ENCODE measurements around the gene MMP24OS. TPM values are rescaled to one million over a fixed set of nuclear protein-coding genes. Genes with fewer than 3 reads are reported as not detected.

The MMP24OS gene
- total and polyA plus RNA-seq, 4 donors: 5.2 to 16.0 (median 10.3) TPM

GRCh38 chr20:35297155-35297554, 19.2 kb upstream of the MMP24OS start (continued):
- TF ChIP-seq ATF3 (IDR thresholded peaks at IDR 0.05) (no peak), FOXA2 (IDR thresholded peaks at IDR 0.05) (no peak), ZBTB33 (IDR thresholded peaks at IDR 0.05) (no peak), MAX (IDR thresholded peaks at IDR 0.05) (no peak), YY1 (IDR thresholded peaks at IDR 0.05) (no peak), RAD21 (IDR thresholded peaks at IDR 0.05) (no peak)

GRCh38 chr20:35296101-35296554, 18.2 kb upstream of the MMP24OS start:
- WGBS: 80% methylated on average over 9 of the region's 9 CpGs
- Histone ChIP-seq H3K27me3 (ENCODE audit: control insufficient read depth in 4 of 4, insufficient read depth in 4 of 4, low read length in 3 of 4) (no peaks in the 10 kb centered on the region), H3K4me1 (ENCODE audit: control insufficient read depth in 4 of 4, insufficient read depth in 4 of 4, low read length in 3 of 4) (no peaks in the 10 kb centered on the region), H3K27ac (ENCODE audit: low read depth in 1 of 2, low read length in 2 of 2) (no peak overlapping the region), H3K9me3 (ENCODE audit: control insufficient read depth in 4 of 4, low read length in 3 of 4) (no peaks in the 10 kb centered on the region), H3K36me3 (ENCODE audit: control insufficient read depth in 4 of 4, insufficient read depth in 3 of 4, low read depth in 1 of 4, low read length in 3 of 4) (no peaks in the 10 kb centered on the region), H3K4me3 (ENCODE audit: low read depth in 1 of 3, low read length in 3 of 3) (no peak overlapping the region), H3K9ac (ENCODE audit: low read depth in 1 of 2, low read length in 2 of 2) (no peak overlapping the region)
- DNase-seq (ENCODE audit: low spot score): no peak
- no peak for TF ChIP-seq MAX (IDR thresholded peaks at IDR 0.05)
- no peak for TF ChIP-seq REST (IDR thresholded peaks at IDR 0.05)
- TF ChIP-seq TAF1 (conservative IDR thresholded peaks at IDR 0.05): no peak
- no peak for TF ChIP-seq YY1 (IDR thresholded peaks at IDR 0.05)
- TF ChIP-seq NR2F2 (IDR thresholded peaks at IDR 0.05): no peak
- TF ChIP-seq ZBTB33 (IDR thresholded peaks at IDR 0.05): no peak
- no peak for TF ChIP-seq FOXA2 (IDR thresholded peaks at IDR 0.05)
- TF ChIP-seq ATF3 (IDR thresholded peaks at IDR 0.05): no peak
- no peak for TF ChIP-seq FOXA1 (IDR thresholded peaks at IDR 0.05)
- no peak for TF ChIP-seq HNF4A (conservative IDR thresholded peaks at IDR 0.05)
- TF ChIP-seq EGR1 (IDR thresholded peaks at IDR 0.05; ENCODE audit: low read depth in 2 of 2): no peak
- no peak for TF ChIP-seq HNF4G (IDR thresholded peaks at IDR 0.05)
- TF ChIP-seq JUND (IDR thresholded peaks at IDR 0.05): no peak
- TF ChIP-seq SP1 (IDR thresholded peaks at IDR 0.05): no peak
- no peak for TF ChIP-seq GABPA (IDR thresholded peaks at IDR 0.05 in 1 of 2, conservative IDR thresholded peaks at IDR 0.05 in 1 of 2)
